SK-N-MC (cell line): ENCODE measurements around the gene PSMB3.

Experiments
- DNase-seq: peaks from one replicate; pipeline ENCODE4 v3.0.0-alpha.2; 2011; ENCODE audit warnings: low read depth, low spot score
- H3K27ac ChIP-seq: fragments of 200-600 bp; sonication (generic); 2 replicates; pipeline ENCODE4 v1.5.1; 2016; ENCODE audit warnings: mixed run types
- H3K36me3 ChIP-seq: fragments of 200-600 bp; sonication (generic); 2 replicates; pipeline ENCODE4 v1.6.1; 2017; ENCODE audit warnings: antibody characterized with exemption, low read length, mixed read lengths; ENCODE audit not compliant: insufficient read depth
- H3K4me3 ChIP-seq: fragments of 200-600 bp; sonication (generic); 2 replicates; pipeline ENCODE4 v1.5.1; 2016
- H3K9ac ChIP-seq: fragments of 200-600 bp; sonication (generic); 2 replicates; pipeline ENCODE4 v1.8.0; 2017; ENCODE audit warnings: mixed run types, mixed read lengths; ENCODE audit not compliant: insufficient read length
- H3K9me3 ChIP-seq: fragments of 200-600 bp; sonication (generic); 2 replicates; pipeline ENCODE4 v1.6.1; 2017; ENCODE audit warnings: low read depth, mild to moderate bottlenecking, antibody characterized with exemption, low read length, moderate library complexity, mixed read lengths
- EZH2 ChIP-seq: fragments of 200-600 bp; sonication (generic); IDR thresholded peaks from one replicate; pipeline ENCODE4 v1.6.1; 2017; ENCODE audit warnings: antibody characterized with exemption
- FOXP2 ChIP-seq: optimal IDR thresholded peaks from 2 replicates; pipeline ENCODE3; 2011; ENCODE audit warnings: mild to moderate bottlenecking, moderate library complexity; ENCODE audit not compliant: insufficient read depth; ENCODE audit errors: extremely low read length, control extremely low read depth
- POLR2AphosphoS5 ChIP-seq: IDR thresholded peaks from 2 replicates; pipeline ENCODE4 v1.6.1; 2012; ENCODE audit warnings: mild to moderate bottlenecking, low read depth, low read length, borderline replicate concordance

PSMB3 gene

DNA sequence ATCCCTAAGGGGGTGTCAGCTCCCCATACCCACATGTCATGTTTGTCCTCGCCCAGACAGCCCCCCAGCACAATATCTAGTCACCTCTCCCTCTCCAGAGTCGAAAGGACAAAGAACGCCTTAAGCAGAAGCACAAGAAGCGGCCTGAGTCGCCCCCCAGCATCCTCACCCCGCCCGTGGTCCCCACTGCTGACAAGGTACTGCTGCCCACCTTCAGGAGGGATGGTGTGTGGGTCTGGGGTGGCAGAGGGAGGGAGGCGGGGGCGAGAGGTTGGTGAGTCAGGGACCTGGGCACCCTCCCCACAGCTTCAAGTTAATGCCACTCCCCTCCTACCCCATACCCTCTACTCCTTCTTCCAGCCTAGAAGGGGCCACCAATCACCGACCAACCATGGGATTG, 39.9 kb upstream of the PSMB3 start:
- no peak for DNase-seq
- H3K36me3 ChIP-seq = peaks cover 25% of the 10 kb centered on the region; the same call in 1 of the 2 replicates
- no peaks in the 10 kb centered on the region for H3K9me3 ChIP-seq
- TF ChIP-seq FOXP2 (no peak), EZH2 (no peak), POLR2AphosphoS5 (no peak)
- no peak overlapping the region for H3K9ac ChIP-seq
- H3K27ac ChIP-seq = no peak overlapping the region
- no peak overlapping the region for H3K4me3 ChIP-seq

DNA sequence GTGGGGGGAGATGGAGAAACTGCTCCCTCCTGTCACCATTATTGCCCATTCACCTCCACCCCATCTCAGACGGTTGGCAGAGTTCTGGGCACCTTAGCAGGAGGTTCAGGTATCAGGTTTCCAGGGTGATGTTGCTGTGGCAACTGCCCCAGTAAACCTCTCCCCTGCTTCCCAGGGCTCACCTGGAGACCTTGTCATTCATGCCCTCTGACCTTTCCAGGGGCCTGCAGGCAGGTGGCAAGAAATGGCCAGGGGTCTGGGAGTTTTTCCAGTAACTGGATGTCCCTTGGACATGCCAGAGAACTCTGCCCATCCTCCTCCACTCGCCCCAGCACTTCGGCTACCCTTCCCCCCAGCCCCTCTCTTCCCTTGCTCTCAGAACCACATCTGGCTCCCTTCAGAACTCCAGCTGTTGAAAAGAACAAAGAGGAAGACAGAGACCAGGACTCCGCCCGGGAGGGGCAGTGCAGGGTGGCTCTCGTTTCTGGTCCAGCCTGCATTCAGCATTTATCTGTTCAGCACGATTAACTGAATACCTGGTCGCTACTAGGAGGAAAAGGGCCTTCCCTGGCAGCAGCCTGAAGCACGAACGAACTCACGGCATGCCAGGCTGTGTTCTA, 39.0 kb upstream of the PSMB3 start:
- no peak for DNase-seq
- no peaks in the 10 kb centered on the region for H3K9me3 ChIP-seq
- no peak overlapping the region for H3K27ac ChIP-seq
- TF ChIP-seq POLR2AphosphoS5 (no peak), FOXP2 (no peak), EZH2 (no peak)
- H3K9ac ChIP-seq = no peak overlapping the region
- H3K4me3 ChIP-seq = no peak overlapping the region
- peaks cover 25% of the 10 kb centered on the region; the same call in 1 of the 2 replicates for H3K36me3 ChIP-seq

DNA sequence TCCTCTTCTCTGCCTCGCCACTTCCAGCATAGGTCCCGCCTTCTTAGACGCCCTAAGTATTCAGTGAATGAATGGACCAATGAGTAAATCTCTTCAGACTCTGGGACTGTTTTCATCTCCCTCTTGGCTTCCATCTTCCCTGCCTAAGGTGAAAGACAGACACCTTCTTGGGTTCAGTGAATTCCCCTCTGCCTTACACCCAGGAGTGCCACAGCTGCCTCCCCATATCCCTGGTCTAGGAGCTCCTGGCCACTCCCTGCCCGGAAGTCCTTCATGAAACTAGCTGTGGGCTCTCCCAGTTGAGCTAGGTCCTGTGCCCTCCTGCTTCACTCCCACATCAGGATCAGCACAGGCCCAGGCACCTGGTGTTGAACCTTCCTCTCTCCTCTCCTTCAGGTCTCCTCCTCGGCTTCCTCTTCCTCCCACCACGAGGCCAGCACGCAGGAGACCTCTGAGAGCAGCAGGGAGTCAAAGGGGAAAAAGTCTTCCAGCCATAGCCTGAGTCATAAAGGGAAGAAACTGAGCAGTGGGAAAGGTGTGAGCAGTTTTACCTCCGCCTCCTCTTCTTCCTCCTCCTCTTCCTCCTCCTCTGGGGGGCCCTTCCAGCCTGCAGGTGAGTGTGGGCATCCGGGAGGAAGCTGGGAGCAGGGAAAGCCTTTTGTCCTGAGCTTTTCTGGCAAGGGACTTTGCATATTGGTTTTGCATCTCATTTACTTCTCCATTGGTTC, 37.2 kb upstream of the PSMB3 start:
- no peak overlapping the region for H3K9ac ChIP-seq
- no peak for TF ChIP-seq POLR2AphosphoS5
- TF ChIP-seq EZH2 = no peak
- TF ChIP-seq FOXP2 = no peak
- H3K36me3 ChIP-seq = peaks cover 33% of the 10 kb centered on the region
- H3K27ac ChIP-seq = no peak overlapping the region
- no peak overlapping the region for H3K4me3 ChIP-seq
- DNase-seq = no peak
- H3K9me3 ChIP-seq = no peaks in the 10 kb centered on the region

DNA sequence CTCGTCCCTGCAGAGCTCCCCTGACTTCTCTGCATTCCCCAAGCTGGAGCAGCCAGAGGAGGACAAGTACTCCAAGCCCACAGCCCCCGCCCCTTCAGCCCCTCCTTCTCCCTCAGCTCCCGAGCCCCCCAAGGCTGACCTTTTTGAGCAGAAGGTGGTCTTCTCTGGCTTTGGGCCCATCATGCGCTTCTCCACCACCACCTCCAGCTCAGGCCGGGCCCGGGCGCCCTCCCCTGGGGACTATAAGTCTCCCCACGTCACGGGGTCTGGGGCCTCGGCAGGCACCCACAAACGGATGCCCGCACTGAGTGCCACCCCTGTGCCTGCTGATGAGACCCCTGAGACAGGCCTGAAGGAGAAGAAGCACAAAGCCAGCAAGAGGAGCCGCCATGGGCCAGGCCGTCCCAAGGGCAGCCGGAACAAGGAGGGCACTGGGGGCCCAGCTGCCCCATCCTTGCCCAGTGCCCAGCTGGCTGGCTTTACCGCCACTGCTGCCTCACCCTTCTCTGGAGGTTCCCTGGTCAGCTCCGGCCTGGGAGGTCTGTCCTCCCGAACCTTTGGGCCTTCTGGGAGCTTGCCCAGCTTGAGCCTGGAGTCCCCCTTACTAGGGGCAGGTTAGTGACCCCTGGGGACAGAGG, 36.1 kb upstream of the PSMB3 start:
- Histone ChIP-seq H3K9me3 (no peaks in the 10 kb centered on the region), H3K27ac (no peak overlapping the region), H3K36me3 (peaks cover 44% of the 10 kb centered on the region), H3K4me3 (no peak overlapping the region), H3K9ac (no peak overlapping the region)
- no peak for DNase-seq
- TF ChIP-seq EZH2 = no peak
- no peak for TF ChIP-seq FOXP2
- no peak for TF ChIP-seq POLR2AphosphoS5

DNA sequence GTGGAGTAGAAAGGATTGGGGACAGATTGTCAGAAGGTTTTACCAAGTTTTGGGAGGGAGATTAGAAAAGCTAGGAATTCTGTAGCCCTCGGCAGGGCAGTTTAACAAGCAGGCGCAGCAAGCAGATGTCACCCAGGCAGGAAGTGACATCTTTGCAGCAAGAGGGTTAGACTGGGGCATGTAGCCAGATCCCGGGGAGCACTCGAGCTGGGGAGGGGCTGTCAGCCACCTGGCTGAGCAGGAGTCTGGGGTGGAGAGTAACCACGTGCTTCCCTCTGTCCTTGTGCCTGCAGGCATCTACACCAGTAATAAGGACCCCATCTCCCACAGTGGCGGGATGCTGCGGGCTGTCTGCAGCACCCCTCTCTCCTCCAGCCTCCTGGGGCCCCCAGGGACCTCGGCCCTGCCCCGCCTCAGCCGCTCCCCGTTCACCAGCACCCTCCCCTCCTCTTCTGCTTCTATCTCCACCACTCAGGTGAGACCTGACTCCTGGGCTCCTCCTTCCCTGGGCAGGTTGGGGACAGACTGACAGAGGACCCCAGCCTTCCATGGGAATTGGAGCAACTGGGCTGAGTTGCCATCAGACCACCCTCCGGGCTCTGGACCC, 35.3 kb upstream of the PSMB3 start:
- H3K27ac ChIP-seq = no peak overlapping the region
- no peaks in the 10 kb centered on the region for H3K9me3 ChIP-seq
- no peak overlapping the region for H3K4me3 ChIP-seq
- TF ChIP-seq EZH2 (no peak), POLR2AphosphoS5 (no peak), FOXP2 (no peak)
- no peak overlapping the region for H3K9ac ChIP-seq
- DNase-seq = no peak
- peaks cover 42% of the 10 kb centered on the region for H3K36me3 ChIP-seq

DNA sequence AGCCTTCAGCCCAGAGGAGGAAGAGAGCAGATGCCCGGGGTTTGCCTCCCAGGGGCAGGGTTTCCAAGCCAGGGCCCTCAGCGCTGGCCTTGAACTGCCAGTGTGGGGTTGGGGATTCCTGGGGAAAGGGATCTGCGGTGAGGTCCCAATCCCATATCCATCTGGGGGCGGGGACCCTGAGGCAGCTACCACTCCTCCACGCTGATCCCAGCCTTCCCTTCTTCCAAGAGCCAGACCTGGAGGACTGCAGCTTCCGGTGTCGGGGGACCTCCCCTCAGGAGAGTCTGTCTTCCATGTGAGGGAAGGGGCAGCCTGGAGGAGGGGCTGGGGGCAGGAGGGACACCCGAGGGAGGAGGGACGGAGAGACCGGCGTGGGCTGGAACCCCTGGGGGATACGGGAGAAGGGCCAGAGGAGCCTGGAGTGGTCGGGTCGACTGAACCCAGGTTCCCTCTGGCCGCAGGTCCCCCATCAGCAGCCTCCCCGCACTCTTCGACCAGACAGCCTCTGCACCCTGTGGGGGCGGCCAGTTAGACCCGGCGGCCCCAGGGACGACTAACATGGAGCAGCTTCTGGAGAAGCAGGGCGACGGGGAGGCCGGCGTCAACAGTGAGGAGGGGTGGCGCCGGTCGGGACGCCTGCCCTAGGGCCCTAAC, 33.1 kb upstream of the PSMB3 start:
- Histone ChIP-seq H3K9me3 (no peaks in the 10 kb centered on the region), H3K36me3 (peaks cover 37% of the 10 kb centered on the region), H3K9ac (no peak overlapping the region), H3K27ac (peak overlapping the region; percentile 52; the same call in 1 of the 2 replicates), H3K4me3 (no peak overlapping the region)
- DNase-seq = no peak
- TF ChIP-seq EZH2 = no peak
- TF ChIP-seq FOXP2 = no peak
- no peak for TF ChIP-seq POLR2AphosphoS5

DNA sequence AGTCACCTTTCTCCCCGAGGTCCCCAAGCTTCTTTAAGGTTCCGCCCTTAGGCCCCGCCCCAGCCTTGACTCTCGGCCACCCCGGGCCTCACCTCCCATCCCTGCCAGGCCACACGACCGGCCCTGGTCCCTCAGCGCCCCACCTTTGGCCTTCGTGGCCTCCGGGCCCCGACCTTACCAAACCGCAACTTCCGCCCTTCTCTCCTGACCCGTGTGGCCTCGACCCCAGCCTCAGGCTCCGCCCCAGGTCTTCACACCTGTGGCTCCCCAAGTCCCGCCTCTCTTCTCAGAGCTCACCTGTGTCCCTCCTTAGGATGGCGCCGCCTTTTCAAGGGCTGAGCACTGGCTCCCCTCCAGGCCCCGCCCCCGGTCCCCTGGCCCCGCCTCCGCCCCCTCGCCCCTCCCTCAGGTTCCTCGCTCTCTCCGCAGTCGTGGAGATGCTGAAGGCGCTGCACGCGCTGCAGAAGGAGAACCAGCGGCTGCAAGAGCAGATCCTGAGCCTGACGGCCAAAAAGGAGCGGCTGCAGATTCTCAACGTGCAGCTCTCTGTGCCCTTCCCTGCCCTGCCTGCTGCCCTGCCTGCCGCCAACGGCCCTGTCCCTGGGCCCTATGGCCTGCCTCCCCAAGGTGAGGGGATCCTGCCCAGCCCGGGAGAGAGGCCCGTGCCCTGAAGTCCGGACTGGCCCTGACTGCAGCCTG, 32.4 kb upstream of the PSMB3 start:
- TF ChIP-seq POLR2AphosphoS5 (no peak), FOXP2 (no peak), EZH2 (no peak)
- H3K9ac ChIP-seq = no peak overlapping the region
- H3K27ac ChIP-seq = no peak overlapping the region
- peaks cover 37% of the 10 kb centered on the region for H3K36me3 ChIP-seq
- no peaks in the 10 kb centered on the region for H3K9me3 ChIP-seq
- H3K4me3 ChIP-seq = no peak overlapping the region
- DNase-seq = no peak
